Activated CD4-positive, CD25-positive, alpha-beta regulatory T cell treated with anti-CD3 and anti-CD28 coated beads, Interleukin-2, amount 50 U/mL, for 16 hours (primary cell): ENCODE measurements around the gene PAEP.
"Not testable (repeated sequence)": the region's sequence is repeated elsewhere in the genome, so short reads cannot be mapped to it uniquely, and the experiment has no call there.

ENCODE experiments used
- DNase-seq: peaks from one replicate; pipeline ENCODE4 v3.0.0-alpha.2; 2020; ENCODE audit warnings: low read depth, low spot score

Gene PAEP

DNA sequence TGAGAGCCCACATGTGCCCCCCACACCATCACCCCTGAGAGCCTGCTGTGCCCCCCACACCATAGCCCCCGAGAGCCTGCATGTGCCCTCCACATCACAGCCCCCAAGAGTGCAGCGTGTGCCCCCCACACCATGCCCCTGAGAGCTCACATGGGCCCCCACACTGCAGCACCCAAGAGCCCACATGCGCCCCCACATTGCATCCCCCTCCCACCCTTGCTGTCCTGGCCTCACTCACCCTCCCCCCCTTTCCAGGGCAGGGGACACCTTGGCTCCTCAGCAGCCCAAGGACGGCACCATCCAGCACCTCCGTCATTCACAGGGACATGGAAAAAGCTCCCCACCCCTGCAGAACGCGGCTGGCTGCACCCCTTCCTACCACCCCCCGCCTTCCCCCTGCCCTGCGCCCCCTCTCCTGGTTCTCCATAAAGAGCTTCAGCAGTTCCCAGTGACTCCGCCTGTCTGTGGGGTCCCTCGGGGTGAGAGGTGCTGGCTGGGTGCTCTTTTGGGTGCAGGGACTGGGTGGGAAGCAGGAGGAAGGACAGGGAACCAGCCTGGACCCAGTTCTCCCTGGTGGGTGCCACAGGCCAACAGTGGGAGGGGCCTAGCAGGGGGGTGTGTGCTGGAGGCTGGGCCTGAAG is 35.3 kb upstream of the PAEP start:
- DNase-seq, result no peak

DNA sequence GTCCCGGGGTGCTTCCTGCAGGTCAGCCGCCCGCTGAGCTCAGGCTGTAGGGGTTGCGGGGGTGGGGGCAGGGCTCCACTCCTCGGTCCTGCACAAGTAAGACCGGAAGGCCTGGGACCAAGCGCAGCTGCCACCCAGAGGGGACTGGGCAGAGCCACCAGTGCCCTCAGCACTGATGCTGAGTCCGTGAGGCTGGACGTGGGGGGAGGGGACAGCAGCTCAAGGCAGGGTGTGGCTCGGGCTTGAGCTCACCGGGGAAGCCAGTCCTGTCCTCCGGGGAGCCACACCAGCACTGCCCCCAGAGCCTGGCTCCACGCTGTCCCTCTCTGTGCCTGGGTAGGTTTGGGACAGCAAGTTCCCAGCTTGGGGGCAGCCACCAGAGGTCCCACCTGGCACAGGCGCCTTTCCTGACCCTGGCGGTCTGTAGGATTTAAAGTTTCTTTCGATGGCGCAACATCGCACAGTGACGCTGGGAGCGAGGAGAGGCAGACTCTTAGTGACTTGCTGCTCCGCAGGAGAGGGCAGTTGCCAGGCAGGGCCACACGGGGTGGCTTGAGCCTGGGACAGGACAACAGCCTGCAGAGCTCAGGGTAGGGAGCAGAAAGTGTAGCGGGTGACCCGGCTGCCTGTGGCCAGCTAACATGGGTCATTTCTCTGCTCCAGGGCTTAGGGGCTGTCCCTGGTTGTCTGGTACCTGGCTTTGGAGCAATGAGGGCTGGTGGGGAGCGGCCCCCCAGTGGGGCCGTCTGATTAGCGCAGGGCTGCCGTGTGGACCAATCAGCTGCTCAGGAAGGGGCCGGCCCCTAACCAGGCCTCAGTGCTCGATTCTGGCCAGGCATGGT is 34.6 kb upstream of the PAEP start:
- DNase-seq, result no peak

DNA sequence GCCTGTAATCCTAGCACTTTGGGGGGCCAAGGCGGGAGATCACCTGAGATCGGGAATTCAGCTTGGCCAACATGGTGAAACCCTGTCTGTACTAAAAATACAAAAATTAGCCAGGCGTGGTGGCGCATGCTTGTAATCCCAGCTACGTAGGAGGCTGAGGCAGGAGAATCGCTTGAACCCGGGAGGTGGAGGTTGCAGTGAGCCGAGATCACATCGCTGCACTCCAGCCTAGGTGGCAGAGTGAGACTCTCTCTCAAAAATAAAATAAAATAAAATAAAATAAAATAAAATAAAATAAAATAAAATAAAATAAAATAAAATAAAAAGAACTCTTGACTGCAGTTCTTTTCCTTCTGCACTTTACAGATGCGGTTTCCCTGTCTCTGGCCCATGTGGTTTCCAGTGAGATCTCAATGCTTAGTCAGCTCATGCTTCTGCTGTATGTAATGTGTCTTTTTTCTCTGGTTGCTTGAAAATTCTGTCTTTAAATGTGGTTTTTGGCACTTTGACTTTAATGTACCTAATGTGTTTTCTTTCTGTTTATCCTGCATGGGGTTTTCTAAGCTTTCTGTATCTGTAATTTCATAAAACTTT is 32.6 kb upstream of the PAEP start:
- not testable (repeated sequence) for DNase-seq

DNA sequence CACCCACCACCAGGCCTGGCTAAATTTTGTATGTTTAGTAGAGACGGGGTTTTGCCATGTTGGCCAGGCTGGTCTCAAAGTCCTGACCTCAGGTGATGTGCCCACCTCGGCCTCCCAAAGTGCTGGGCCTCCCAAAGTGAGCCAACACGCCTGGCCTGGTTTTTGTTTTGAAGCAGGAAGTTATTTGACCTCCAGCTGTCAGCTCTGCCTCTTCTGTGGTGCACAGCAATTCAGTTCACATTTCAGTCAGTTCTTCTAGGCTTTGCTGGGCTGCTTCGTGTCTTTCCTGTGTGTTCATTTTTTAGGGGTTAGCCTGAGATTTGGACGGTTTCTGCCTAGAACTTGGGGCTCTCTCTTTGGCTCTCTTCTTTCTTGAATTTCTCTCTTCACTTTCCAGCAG is 31.4 kb upstream of the PAEP start:
- no peak for DNase-seq

DNA sequence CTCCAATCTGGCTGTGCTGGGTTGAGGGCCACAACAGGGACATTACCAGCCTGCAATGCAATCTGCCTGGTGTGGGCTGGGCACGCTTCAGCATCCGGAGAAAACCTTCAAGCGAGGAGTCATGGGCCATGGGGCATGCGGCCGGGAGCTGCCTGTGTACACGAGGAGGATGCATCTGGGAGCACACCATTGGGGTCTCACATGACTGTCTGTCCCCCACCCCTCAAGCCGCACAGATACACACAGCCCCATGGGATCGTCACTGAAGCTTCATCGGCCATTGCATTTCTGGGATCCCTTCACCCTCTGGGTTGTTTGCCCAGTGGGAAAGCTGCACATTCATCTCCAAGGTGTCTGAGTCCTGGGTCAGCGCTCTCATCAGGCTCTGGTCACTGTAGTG is 30.5 kb upstream of the PAEP start:
- DNase-seq, result no peak

DNA sequence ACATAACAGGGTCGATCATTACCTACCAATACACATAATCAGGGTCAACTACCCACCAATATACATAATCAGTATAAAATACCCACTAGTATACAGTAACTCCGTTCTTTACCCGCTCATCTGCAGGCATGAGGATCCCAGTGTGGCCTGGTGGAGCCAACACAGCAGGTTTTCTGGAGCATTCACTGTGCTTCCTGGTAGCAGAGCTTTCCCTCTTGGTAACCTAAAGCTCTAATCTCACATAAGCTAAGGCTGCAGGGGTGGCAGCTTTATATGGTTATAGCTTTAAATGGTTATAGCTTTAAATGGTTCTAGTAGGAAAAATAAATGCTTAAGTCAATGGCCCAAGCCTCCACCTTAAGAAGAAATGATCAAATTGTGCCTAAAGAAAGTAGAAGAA is 28.4 kb upstream of the PAEP start:
- no peak for DNase-seq

DNA sequence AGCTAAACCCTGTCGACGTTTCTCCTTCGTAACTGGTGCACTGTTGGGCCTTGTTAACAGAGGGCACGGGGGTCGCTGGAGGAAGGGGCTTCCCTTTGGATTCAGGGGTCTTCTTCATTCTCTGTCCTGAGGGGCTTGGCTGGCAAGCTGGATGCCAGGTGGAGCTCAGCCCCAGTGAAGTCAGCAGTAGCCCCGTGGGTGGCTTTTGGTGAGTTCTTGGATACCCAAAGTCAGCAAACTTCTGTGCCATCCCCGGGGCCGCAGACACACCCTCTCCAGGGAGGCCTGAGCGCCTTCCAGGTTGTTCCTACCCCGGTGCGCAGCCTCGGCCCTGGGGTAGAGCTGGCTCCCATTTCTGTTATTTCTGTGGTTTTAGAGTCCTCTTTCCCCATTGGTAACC is 27.9 kb upstream of the PAEP start:
- DNase-seq, result no peak

DNA sequence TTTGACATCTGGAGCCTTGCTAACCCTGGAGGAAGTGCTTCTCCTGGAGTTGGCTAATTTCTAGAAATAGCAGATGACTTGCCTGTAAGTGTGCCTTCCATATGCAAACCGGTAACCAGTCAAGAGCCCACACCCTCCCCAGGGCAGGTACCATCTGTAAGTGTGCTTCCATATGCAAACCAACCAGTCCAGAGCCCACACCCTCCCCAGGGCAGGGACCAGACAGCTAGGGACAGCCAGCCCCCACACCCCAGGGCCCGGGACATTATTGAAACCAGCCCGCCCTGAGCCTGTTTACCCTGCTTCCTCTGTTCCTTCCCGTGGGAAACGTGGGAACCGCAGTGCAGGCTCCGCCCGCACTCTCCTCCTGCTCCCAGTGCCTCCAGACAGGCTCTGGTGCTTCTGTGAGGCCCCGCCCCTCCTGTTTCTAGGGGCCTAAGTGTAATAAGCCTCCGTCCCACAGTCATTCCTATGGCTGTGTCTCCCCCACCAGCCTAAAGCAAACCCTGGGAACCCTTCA is 27.3 kb upstream of the PAEP start:
- DNase-seq, result not testable (repeated sequence)

DNA sequence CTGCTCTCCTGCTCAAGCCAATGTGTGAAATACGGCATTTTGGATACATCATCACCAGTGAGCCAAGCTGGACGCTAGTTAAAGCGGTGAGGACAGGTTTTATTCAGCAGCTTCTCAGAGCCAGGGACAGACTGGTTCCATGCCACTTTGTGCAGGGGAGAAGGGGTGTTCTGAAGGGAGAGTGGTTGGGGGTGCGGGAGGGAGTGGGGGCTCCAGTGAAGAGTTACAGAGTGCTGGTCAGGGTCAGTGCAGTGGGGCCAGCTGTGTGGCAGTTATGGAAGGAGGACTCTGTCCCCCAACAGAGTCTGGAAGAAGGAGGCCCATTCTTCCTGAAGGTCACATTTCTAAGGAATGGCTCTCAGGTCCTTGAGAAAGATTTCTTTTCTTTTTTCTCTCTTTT is 26.7 kb upstream of the PAEP start:
- DNase-seq, result not testable (repeated sequence)

DNA sequence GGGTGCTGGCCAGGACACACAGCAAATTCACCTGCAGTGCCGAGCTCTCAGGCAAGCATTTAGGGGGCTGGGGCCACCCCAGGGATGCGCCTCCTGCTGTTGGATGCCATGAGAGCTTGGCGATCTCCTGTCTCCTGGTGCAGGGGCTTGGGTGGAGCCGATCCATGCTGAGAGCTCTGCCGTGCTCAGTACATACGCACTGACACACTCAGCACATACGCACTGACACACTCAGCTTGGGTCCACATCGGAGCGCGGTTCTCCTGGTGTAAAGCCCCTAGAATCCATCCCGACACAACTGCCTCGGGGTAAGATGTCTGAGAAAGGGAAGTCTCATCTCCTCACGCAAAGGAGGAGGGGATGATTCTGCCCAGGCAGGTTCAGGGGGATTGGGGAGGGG is 25.9 kb upstream of the PAEP start:
- DNase-seq, result not testable (repeated sequence)

DNA sequence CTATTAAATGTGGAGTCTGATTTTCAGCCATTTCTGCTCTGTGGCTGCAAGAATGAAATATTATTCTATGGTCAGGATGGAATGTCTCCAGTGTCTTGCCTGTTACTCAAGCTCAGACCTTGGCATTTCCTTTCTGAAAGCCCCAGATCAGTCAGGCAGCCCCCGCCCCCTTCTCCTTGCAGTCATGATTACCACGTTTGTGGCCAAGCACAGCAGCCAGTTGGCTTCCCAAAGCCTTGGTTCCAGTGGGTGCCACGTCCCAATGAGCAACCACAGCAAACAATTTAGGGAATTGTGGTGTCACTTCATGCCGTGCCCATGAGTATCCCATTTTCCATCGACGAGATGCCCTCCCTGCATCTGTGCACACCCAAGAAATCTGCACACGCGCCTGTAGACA is 25.3 kb upstream of the PAEP start:
- DNase-seq, result no peak

DNA sequence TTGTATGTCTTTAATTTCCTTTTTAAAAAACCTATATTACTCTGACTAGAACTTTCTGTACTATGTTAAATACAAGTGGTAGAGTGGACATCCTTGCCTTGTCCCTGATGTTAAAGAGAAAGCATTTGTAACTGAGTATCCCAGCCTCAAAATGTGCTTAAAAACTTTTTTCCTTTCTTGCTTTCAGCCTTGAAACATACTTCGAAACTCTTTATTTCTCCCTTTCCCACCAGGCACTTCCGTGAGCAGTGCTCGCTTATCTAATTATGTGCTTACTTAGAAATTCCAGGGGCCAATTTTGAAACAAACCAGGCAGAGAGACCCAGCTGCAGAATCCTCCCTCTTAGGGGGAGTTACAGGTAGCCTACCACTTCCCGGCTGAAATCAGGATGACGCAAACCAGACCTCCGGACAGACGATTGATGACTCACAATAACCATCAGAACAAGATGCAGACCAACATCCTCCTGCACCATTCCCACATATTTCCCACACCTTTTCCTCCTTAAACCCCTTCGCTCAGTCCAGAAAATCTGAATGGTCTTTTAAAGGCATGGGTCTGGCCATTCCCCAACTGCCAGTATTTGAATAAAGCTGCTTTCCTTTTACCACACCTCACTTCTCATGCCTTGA is 18.2 kb upstream of the PAEP start:
- DNase-seq, result not testable (repeated sequence)

DNA sequence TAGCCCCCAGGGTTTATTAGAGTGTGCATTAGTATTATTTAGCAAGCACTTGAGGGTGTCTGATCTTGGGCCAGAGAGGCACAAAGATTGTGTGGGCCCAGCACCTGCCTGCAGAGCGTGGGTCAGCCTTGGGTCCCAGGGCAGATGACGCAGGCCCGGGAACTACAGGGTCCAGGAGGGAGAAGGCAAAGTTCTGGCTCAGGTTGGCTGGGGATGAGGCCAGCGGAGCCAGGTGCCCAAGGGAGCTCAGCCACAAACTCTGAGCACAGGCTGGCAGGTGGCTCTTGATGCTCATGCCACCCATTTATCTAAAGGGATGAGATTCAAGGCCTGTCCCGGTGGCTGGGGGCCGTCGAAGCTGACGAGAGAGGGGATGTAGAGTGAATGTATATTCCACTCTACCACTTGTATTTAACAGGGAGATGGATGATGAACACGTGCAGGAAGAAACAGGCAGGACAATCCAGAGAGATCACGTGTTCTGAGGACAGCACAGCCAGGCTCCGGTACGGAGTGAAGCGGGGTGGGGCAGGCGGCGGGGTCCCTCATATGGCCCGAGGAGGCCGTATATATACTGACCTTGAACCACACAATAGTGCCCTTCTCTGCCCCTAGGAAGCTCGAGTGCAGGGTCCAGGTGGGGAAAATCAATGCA is 16.4 kb upstream of the PAEP start:
- DNase-seq, result no peak

DNA sequence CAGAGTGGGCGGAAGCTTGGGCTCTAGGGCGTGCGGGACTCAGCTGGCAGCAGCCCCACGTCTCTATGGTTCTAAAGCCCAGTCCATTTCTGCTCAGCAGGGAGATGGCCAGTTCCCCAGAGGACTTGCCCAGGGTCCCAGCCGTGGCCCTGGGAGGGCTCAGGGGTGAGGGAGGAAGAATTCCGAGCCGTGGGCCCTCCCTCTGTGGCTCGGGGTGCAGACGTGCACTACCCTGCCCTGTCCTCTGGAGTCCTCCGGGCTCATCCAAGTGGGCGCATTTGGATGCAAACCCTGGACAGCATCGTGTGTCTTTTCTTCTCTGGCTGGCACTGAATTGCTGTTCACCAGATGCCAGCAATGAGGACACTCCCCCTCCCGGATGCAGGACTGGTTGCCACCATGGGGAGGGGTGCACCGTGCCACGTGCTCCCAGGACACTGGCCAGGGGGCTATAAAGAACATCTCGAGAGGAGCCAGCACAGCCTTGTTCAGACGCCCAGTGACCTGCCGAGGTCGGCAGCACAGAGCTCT is 15.8 kb upstream of the PAEP start, which contains the start of gene OBP2A:
Gene OBP2A (plus strand): TSS at position 481 of the 531 bp plus-strand sequence. CDS start 55 bp downstream, outside the sequence.
- DNase-seq, result not testable (repeated sequence)

DNA sequence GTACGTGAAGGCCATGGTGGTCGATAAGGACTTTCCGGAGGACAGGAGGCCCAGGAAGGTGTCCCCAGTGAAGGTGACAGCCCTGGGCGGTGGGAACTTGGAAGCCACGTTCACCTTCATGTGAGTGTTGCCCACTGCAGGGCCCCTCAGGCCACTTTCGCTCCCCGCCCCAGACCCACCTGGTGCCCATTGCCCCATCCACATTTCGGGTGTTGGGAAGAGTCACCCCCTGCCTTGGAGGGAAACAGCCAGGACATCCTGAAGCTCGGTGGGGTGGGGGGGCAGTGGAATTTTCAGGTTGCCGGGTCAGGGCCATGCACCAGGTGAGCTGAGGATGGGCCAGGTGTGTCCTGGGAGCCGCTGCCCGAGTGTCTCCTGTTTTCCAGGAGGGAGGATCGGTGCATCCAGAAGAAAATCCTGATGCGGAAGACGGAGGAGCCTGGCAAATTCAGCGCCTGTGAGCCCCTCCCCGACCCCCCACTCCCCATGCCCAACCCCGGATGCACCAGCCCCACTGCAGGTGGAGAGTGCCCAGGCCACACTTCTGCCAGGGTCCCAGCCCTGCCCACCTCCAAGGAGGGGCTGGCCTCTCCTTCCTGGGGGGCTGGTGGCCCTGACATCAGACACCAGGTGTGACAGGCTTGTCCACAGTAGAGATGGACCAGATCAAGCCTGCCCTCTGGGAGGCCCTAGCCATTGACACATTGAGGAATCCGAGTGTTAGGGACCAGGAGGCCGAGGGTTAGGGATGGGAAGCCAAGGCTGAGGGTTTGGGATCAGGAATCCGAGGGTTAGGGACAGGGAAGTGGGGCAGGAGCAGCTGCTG is 14.6 kb upstream of the PAEP start:
- DNase-seq, result not testable (repeated sequence)

DNA sequence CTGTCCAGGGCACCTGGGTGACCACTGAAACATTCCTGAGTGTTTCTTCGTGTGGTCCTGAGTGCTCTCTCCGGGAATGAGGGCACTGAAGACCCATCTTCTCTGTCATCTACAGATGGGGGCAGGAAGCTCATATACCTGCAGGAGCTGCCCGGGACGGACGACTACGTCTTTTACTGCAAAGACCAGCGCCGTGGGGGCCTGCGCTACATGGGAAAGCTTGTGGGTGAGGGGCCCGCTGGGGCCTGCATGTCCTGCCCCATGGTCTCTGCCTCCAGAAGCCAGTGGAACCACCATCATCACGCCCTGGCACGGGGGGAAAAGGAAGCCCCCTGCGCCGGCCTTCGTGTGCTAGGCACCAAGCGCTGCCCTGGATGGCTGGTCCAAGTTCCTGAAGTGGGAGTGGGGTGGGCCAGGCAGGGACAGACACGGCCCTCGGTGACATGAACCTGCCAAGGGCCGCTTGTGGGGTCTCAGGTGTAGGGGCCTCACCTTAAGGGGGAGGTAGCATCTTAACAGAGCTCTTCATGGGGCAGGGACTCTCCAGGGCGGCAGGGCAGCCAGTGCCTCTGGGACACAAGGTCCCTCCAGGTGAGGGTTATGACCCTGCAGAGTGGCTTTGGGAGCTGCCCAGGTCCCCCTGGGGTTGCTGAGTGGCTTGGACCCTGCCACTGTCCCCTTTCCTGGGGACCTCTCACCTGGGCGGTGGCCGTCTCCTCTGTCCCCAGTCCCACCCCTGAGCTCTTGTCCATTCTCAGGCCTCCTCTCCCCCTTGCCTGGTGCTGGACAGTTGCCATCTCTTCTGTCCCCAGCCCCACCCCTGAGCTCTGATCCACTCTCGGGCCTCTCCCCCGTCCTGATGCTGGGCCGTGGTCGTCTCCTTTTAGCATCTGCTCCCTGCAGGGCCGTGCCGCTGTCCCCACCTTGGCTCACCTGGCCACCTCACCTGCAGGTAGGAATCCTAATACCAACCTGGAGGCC is 13.5 kb upstream of the PAEP start:
- no peak for DNase-seq

DNA sequence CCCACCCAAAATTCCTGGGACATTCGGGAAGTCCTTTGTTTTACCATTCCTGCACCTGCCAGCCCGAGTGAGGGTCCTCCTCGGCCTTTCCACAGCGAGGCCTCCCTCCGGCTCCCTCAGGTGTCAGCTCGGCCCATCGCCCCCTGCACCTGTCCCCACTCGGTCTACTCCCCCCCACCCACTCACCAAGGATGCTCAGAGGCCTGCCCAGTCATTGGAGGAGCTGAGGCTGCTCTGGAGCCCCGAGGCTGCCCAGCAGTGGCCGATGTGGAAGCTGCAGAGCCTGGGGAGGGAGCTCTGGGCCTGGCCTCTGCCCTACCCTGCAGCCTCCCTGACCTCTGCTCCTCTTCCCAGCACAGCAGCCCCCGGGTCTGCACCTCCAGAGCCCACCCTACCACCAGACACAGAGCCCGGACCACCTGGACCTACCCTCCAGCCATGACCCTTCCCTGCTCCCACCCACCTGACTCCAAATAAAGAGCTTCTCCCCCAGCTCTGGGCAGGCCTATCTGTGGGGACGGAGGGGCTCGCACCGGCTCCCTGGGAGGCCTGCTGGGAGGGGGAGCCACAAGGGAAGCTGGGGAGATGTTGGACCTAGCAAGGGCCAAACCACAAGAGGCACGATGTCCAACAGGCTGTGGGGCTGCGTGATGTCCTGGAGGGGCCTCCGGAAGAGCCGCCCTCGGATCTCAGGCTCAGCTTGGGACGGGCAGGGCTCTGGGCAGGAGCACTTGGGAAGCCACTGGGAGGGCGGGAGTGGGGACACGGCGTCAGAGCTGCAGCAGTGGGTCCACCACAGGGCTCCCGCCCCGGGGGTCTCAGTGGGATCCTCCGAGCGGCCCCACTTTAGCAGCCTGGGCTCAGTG is 11.8 kb upstream of the PAEP start:
- DNase-seq, result not testable (repeated sequence)

DNA sequence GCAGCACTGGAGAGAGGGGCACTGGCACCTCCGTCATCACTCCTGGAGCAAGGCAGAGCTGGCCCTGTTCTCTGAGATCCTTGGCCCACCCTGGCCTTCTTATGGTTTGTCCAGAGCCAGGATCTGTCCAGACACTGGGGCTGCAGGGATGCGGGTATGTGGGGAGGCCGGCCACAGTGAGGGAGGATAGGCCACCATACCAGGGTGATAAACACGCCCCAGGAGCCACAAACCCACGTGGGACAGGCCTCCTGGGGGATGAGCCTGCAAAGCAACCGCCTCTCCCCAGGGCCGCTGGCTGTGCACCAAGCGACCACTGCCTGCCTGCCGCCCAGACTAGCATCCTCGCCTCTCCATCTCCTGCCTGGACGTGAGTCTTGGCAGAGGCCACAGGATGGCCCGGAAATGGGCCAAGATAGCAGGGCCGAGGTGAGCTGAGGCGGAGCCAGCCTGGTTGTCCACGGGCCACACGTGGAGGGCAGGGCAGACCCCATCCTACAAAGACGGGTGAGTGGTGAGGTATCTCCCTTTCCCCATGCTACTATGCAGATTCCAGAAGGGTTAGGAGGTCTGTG is 11.1 kb upstream of the PAEP start:
- DNase-seq, result no peak
